ENCODE data around the gene SARM1. TPM values are rescaled to one million over a fixed set of nuclear protein-coding genes. Genes with fewer than 3 reads are reported as not detected.
A peak's percentile ranks its signal among the peaks of the same experiment; 100 is the strongest.

The SARM1 gene
- total RNA-seq, 1 experiment from 2014 or later: 5.1 TPM

- 0 out of 3 replicates have a peak, but pooled peaks have one; percentile 20 for TF ChIP-seq CTCF (conservative IDR thresholded peaks at IDR 0.05)
- no peak overlapping the region for H2BK20ac ChIP-seq (ENCODE audit: low read depth, low read length, poor library complexity, severe bottlenecking)
- peaks cover 30 to 35% of the 10 kb centered on the region in 2 experiments for H3K4me1 Mint-ChIP-seq
- H3K4ac ChIP-seq (ENCODE audit: low read depth, low read length): no peak overlapping the region
- no peak overlapping the region for H2BK15ac ChIP-seq (ENCODE audit: low read depth, low read length)
- H3K9ac ChIP-seq (ENCODE audit: extremely low read depth, insufficient read length, low read length): no peak overlapping the region
- H4K91ac ChIP-seq (ENCODE audit: insufficient read length, low read depth, low read length): no peak overlapping the region
- no peaks in the 10 kb centered on the region for H3K79me2 ChIP-seq (ENCODE audit: insufficient read depth, low read length)
- H3K4me2 ChIP-seq (ENCODE audit: insufficient read depth, insufficient read length, low read length): no peak overlapping the region
- H4K20me1 ChIP-seq (ENCODE audit: control insufficient read depth, insufficient read depth, insufficient read length): no peaks in the 10 kb centered on the region
- H3K4me3 Mint-ChIP-seq: no peak overlapping the region
- peaks cover 0 to 2% of the 10 kb centered on the region in 2 experiments; a peak in 1 of 5 replicates for H3K9me3 Mint-ChIP-seq
- H4K5ac ChIP-seq (ENCODE audit: insufficient read length, low read depth, low read length): no peak overlapping the region
- H3K27me3 ChIP-seq (ENCODE audit: insufficient read depth, low read length): peaks cover 19% of the 10 kb centered on the region; the same call in 1 of the 2 replicates
- no peak overlapping the region for H3K27ac ChIP-seq (ENCODE audit: insufficient read length, low read depth, low read length)
- no peaks in the 10 kb centered on the region for H3K23me2 ChIP-seq (ENCODE audit: insufficient read length, low read depth, low read length, poor library complexity, severe bottlenecking)
- no peaks in the 10 kb centered on the region for H3K79me1 ChIP-seq (ENCODE audit: insufficient read depth, low read depth, low read length, poor library complexity, severe bottlenecking)
- H3K14ac ChIP-seq (ENCODE audit: insufficient read depth, low read length): no peak overlapping the region
- peaks cover 72% of the 10 kb centered on the region for H3K27me3 Mint-ChIP-seq (ENCODE audit: low read depth)
- H3K23ac ChIP-seq (ENCODE audit: insufficient read length, low read depth, low read length): no peak overlapping the region
- peaks cover 5% of the 10 kb centered on the region; the same call in 1 of the 2 replicates for H3K4me1 ChIP-seq (ENCODE audit: insufficient read depth, low read length)
- no CpG with 5 or more reads among the region's 7 CpGs for WGBS (ENCODE audit: extremely low coverage, insufficient read length, low lambda C conversion rate)
- no peak overlapping the region for H3T11ph ChIP-seq (ENCODE audit: low read length)
- no peaks in the 10 kb centered on the region; a peak in 1 of 7 replicates for H3K36me3 Mint-ChIP-seq (ENCODE audit: insufficient read depth in 1 of 3, low read depth in 3 of 3)
- H4K8ac ChIP-seq (replicated peaks; ENCODE audit: insufficient read length, low read depth, low read length): no peak overlapping the region
- no peak overlapping the region for H2BK5ac ChIP-seq (ENCODE audit: insufficient read length, low read length)
- no peak overlapping the region for H2BK12ac ChIP-seq (ENCODE audit: insufficient read length, low read depth, low read length)
- H3K56ac ChIP-seq (ENCODE audit: insufficient read length, low read depth, low read length): no peak overlapping the region
- no peak overlapping the region for H3K18ac ChIP-seq (ENCODE audit: insufficient read length, low read depth, low read length)
- DNase-seq: peak; percentile 52
- no peaks in the 10 kb centered on the region for H3K9me3 ChIP-seq (ENCODE audit: control insufficient read depth, low read depth, low read length)
- no peak overlapping the region for H2AFZ ChIP-seq (ENCODE audit: low read length)
- H3K27ac Mint-ChIP-seq: no peak overlapping the region
- H2AK5ac ChIP-seq (ENCODE audit: insufficient read length, low read length): no peak overlapping the region
- no peak overlapping the region for H2BK120ac ChIP-seq (ENCODE audit: low read depth, low read length, poor library complexity, severe bottlenecking)
Observed at GRCh38 chr17:28413804-28414203, 42.3 kb downstream of the SARM1 start.

All from H9 (cell line).